Measurements from ENCODE around the gene KRTAP9-4. TPM values are rescaled to one million over a fixed set of nuclear protein-coding genes. Genes with fewer than 3 reads are reported as not detected.

KRTAP9-4 gene
- total RNA-seq, 4 donors from 2014 or later, result 0.37 to 177 (median 2.1) TPM; not detected in 1

- no peak overlapping the region for H3K4me3 ChIP-seq (ENCODE audit: low read depth, poor library complexity, severe bottlenecking)
- TF ChIP-seq POLR2A (IDR thresholded peaks at IDR 0.05) (no peak), CTCF (IDR thresholded peaks at IDR 0.05) (no peak)
- WGBS, 2 donors, result 35 to 55% methylated on average over 2 of the region's 2 CpGs
- DNase-seq (ENCODE audit: low spot score in 2 of 2), result no peak
- intact Hi-C loops (cut with DNase I; ENCODE audit: low total_unique reads), result no loop called here
Measured at GRCh38 chr17:41284546-41284945, 35.1 kb downstream of the KRTAP9-4 start.

GRCh38 chr17:41287050-41287449, 37.6 kb downstream of the KRTAP9-4 start:
- no peak overlapping the region for H3K4me3 ChIP-seq (ENCODE audit: low read depth, poor library complexity, severe bottlenecking)
- TF ChIP-seq CTCF (IDR thresholded peaks at IDR 0.05) (no peak), POLR2A (IDR thresholded peaks at IDR 0.05) (no peak)
- no peak for DNase-seq (ENCODE audit: low spot score in 2 of 2)
- 88 to 90% methylated on average over 3 of the region's 3 CpGs for WGBS, 2 donors
- intact Hi-C loops (cut with DNase I; ENCODE audit: low total_unique reads), result no loop called here

- TF ChIP-seq POLR2A (IDR thresholded peaks at IDR 0.05), result no peak
- TF ChIP-seq CTCF (IDR thresholded peaks at IDR 0.05), result no peak
- 44 to 47% methylated on average over 1 of the region's 1 CpG for WGBS, 2 donors
- no peak for DNase-seq (ENCODE audit: low spot score in 2 of 2)
- no peak overlapping the region for H3K4me3 ChIP-seq (ENCODE audit: low read depth, poor library complexity, severe bottlenecking)
- intact Hi-C loops (cut with DNase I; ENCODE audit: low total_unique reads), result no loop called here
Measured at GRCh38 chr17:41294016-41294415, 44.5 kb downstream of the KRTAP9-4 start.

GRCh38 chr17:41296846-41297245, 47.4 kb downstream of the KRTAP9-4 start:
- DNase-seq (ENCODE audit: low spot score in 2 of 2), result no peak
- intact Hi-C loops (cut with DNase I; ENCODE audit: low total_unique reads), result no loop called here
- TF ChIP-seq CTCF (IDR thresholded peaks at IDR 0.05), result no peak
- TF ChIP-seq POLR2A (IDR thresholded peaks at IDR 0.05), result no peak
- WGBS, 2 donors, result 19 to 23% methylated on average over 1 of the region's 1 CpG
- no peak overlapping the region for H3K4me3 ChIP-seq (ENCODE audit: low read depth, poor library complexity, severe bottlenecking)

- DNase-seq (ENCODE audit: low spot score in 2 of 2), result no peak
- intact Hi-C loops (cut with DNase I; ENCODE audit: low total_unique reads), result no loop called here
- no peak overlapping the region for H3K4me3 ChIP-seq (ENCODE audit: low read depth, poor library complexity, severe bottlenecking)
- TF ChIP-seq CTCF (IDR thresholded peaks at IDR 0.05) (no peak), POLR2A (IDR thresholded peaks at IDR 0.05) (no peak)
- 93 to 96% methylated on average over 20 of the region's 20 CpGs for WGBS, 2 donors
Measured at GRCh38 chr17:41298458-41299135, 49.1 kb downstream of the KRTAP9-4 start.

Other genes with a start within 250 kb of the KRTAP9-4 start
- gene KRTAP3-2, start 249.8 kb upstream of the KRTAP9-4 start, total RNA-seq, result 10 to 100 TPM in 1 of 4 donors, not detected in 3; 84.1 TPM
- gene KRTAP3-1, start 240.6 kb upstream of the KRTAP9-4 start, total RNA-seq, result 10 to 100 TPM in 1 of 4 donors, 1 to 10 TPM in 1, not detected in 2; 4.0 to 83.2 TPM
- 100 to 1,000 TPM in 1 of 4 donors, 10 to 100 TPM in 1, under 1 TPM in 1, not detected in 1; 0.22 to 168 (median 10.9) TPM for gene KRTAP1-5, start 222.5 kb upstream of the KRTAP9-4 start, total RNA-seq
- gene KRTAP1-4, start 219.5 kb upstream of the KRTAP9-4 start, total RNA-seq, result 1 to 10 TPM in 1 of 4 donors, not detected in 3; 4.2 TPM
- 100 to 1,000 TPM in 1 of 4 donors, 1 to 10 TPM in 1, not detected in 2; 1.6 to 107 TPM for gene KRTAP1-3, start 214.8 kb upstream of the KRTAP9-4 start, total RNA-seq
- gene KRTAP1-1, start 208.2 kb upstream of the KRTAP9-4 start, total RNA-seq, result 100 to 1,000 TPM in 1 of 4 donors, 1 to 10 TPM in 1, under 1 TPM in 1, not detected in 1; 0.32 to 195 (median 5.1) TPM
- gene KRTAP2-1, start 202.4 kb upstream of the KRTAP9-4 start, total RNA-seq, result 10 to 100 TPM in 1 of 4 donors, 1 to 10 TPM in 1, not detected in 2; 7.0 to 83.9 TPM
- 10 to 100 TPM in 1 of 4 donors, 1 to 10 TPM in 1, not detected in 2; 3.6 to 58.7 TPM for gene KRTAP2-2, start 194.5 kb upstream of the KRTAP9-4 start, total RNA-seq
- 10 to 100 TPM in 1 of 4 donors, 1 to 10 TPM in 1, not detected in 2; 3.9 to 12.8 TPM for gene KRTAP2-3, start 189.6 kb upstream of the KRTAP9-4 start, total RNA-seq
- gene KRTAP2-4, start 183.8 kb upstream of the KRTAP9-4 start, total RNA-seq, result 10 to 100 TPM in 1 of 4 donors, not detected in 3; 61.4 TPM
- 10 to 100 TPM in 1 of 4 donors, 1 to 10 TPM in 1, under 1 TPM in 1, not detected in 1; 0.54 to 73.1 (median 2.4) TPM for gene KRTAP4-7, start 165.5 kb upstream of the KRTAP9-4 start, total RNA-seq
- gene KRTAP4-8, start 151.5 kb upstream of the KRTAP9-4 start, total RNA-seq, result 10 to 100 TPM in 1 of 4 donors, not detected in 3; 27.3 TPM
- not detected for gene KRTAP4-16, start 147.5 kb upstream of the KRTAP9-4 start, total RNA-seq
- gene KRTAP4-9, start 144.3 kb upstream of the KRTAP9-4 start, total RNA-seq, result 10 to 100 TPM in 1 of 4 donors, 1 to 10 TPM in 1, under 1 TPM in 1, not detected in 1; 0.44 to 73.5 (median 2.6) TPM
- 10 to 100 TPM in 1 of 4 donors, under 1 TPM in 1, not detected in 2; 0.89 to 20.6 TPM for gene KRTAP4-11, start 131.3 kb upstream of the KRTAP9-4 start, total RNA-seq
- gene KRTAP4-12, start 125.5 kb upstream of the KRTAP9-4 start, total RNA-seq, result 10 to 100 TPM in 1 of 4 donors, not detected in 3; 57.0 TPM
- gene KRTAP4-6, start 109.1 kb upstream of the KRTAP9-4 start, total RNA-seq, result 10 to 100 TPM in 1 of 4 donors, under 1 TPM in 1, not detected in 2; 0.25 to 54.3 TPM
- gene KRTAP4-5, start 99.9 kb upstream of the KRTAP9-4 start, total RNA-seq, result 10 to 100 TPM in 1 of 4 donors, under 1 TPM in 1, not detected in 2; 0.34 to 14.9 TPM
- 100 to 1,000 TPM in 1 of 4 donors, under 1 TPM in 1, not detected in 2; 0.84 to 102 TPM for gene KRTAP4-4, start 88.9 kb upstream of the KRTAP9-4 start, total RNA-seq
- 10 to 100 TPM in 1 of 4 donors, 1 to 10 TPM in 1, not detected in 2; 1.2 to 54.0 TPM for gene KRTAP4-3, start 81.5 kb upstream of the KRTAP9-4 start, total RNA-seq
- gene KRTAP4-2, start 71.5 kb upstream of the KRTAP9-4 start, total RNA-seq, result 10 to 100 TPM in 1 of 4 donors, 1 to 10 TPM in 1, not detected in 2; 5.0 to 75.4 TPM
- gene KRTAP4-1, start 64.8 kb upstream of the KRTAP9-4 start, total RNA-seq, result 10 to 100 TPM in 1 of 4 donors, 1 to 10 TPM in 1, not detected in 2; 2.1 to 66.2 TPM
- under 1 TPM in 1 of 4 donors, not detected in 3; 0.91 TPM for gene KRTAP9-1, start 59.8 kb upstream of the KRTAP9-4 start, total RNA-seq
- 100 to 1,000 TPM in 1 of 4 donors, 10 to 100 TPM in 1, not detected in 2; 18.1 to 183 TPM for gene KRTAP9-2, start 23.0 kb upstream of the KRTAP9-4 start, total RNA-seq
- 100 to 1,000 TPM in 1 of 4 donors, 1 to 10 TPM in 1, under 1 TPM in 1, not detected in 1; 0.27 to 218 (median 8.7) TPM for gene KRTAP9-3, start 17.2 kb upstream of the KRTAP9-4 start, total RNA-seq
- gene KRTAP9-8, start 11.7 kb upstream of the KRTAP9-4 start, total RNA-seq, result 100 to 1,000 TPM in 1 of 4 donors, under 1 TPM in 2, not detected in 1; 0.47 to 120 (median 0.97) TPM
- 10 to 100 TPM in 1 of 4 donors, 1 to 10 TPM in 1, not detected in 2; 2.1 to 94.5 TPM for gene KRTAP9-9, start 5.7 kb downstream of the KRTAP9-4 start, total RNA-seq
- under 1 TPM in 2 of 4 donors, not detected in 2; 0.38 to 0.62 TPM for gene KRTAP9-6, start 15.7 kb downstream of the KRTAP9-4 start, total RNA-seq
- gene KRTAP9-7, start 26.0 kb downstream of the KRTAP9-4 start, total RNA-seq, result 10 to 100 TPM in 1 of 4 donors, under 1 TPM in 1, not detected in 2; 0.51 to 17.1 TPM
- gene KRTAP29-1, start 53.2 kb downstream of the KRTAP9-4 start, total RNA-seq, result 1 to 10 TPM in 1 of 4 donors, not detected in 3; 2.5 TPM
- gene KRTAP16-1, start 59.6 kb downstream of the KRTAP9-4 start, total RNA-seq, result 1 to 10 TPM in 1 of 4 donors, not detected in 3; 5.9 TPM
- gene KRTAP17-1, start 66.0 kb downstream of the KRTAP9-4 start, total RNA-seq, result 10 to 100 TPM in 1 of 4 donors, 1 to 10 TPM in 1, not detected in 2; 1.3 to 38.6 TPM
- 10 to 100 TPM in 2 of 4 donors, under 1 TPM in 1, not detected in 1; 0.25 to 73.9 (median 11.0) TPM for gene KRT33A, start 101.1 kb downstream of the KRTAP9-4 start, total RNA-seq
- gene KRT33B, start 120.1 kb downstream of the KRTAP9-4 start, total RNA-seq, result 100 to 1,000 TPM in 1 of 4 donors, 1 to 10 TPM in 1, under 1 TPM in 1, not detected in 1; 0.25 to 117 (median 4.4) TPM
- gene KRT34, start 132.6 kb downstream of the KRTAP9-4 start, total RNA-seq, result 100 to 1,000 TPM in 1 of 4 donors, 10 to 100 TPM in 1, 1 to 10 TPM in 1, under 1 TPM in 1; 0.72 to 143 (median 6.3) TPM
- 100 to 1,000 TPM in 1 of 4 donors, 10 to 100 TPM in 3; 15.9 to 197 (median 24.1) TPM for gene KRT31, start 147.9 kb downstream of the KRTAP9-4 start, total RNA-seq
- gene KRT37, start 174.9 kb downstream of the KRTAP9-4 start, total RNA-seq, result not detected
- 1 to 10 TPM in 2 of 4 donors, not detected in 2; 1.3 to 1.8 TPM for gene KRT38, start 191.3 kb downstream of the KRTAP9-4 start, total RNA-seq
- gene KRT32, start 217.7 kb downstream of the KRTAP9-4 start, total RNA-seq, result 10 to 100 TPM in 1 of 4 donors, under 1 TPM in 1, not detected in 2; 0.46 to 11.6 TPM
- under 1 TPM in 1 of 4 donors, not detected in 3; 0.84 TPM for gene KRT35, start 231.5 kb downstream of the KRTAP9-4 start, total RNA-seq
- under 1 TPM in 1 of 4 donors, not detected in 3; 0.97 TPM for gene KRT36, start 240.2 kb downstream of the KRTAP9-4 start, total RNA-seq